Stomach (tissue), 4 donors: Measurements from ENCODE around the gene NCAM1.

Source experiments
- EP300 ChIP-seq: sonication (generic); formaldehyde crosslinking; IDR thresholded peaks from one replicate; pipeline ENCODE4 v1.6.1; 2017; ENCODE audit warnings: antibody characterized with exemption
- POLR2A ChIP-seq, 4 donors: fragments of 450-650 bp; IDR thresholded peaks; one replicate each; pipeline ENCODE4 v1.6.1; 2016; ENCODE audit warnings: antibody characterized with exemption in 4 of 4, control low read depth in 2 of 4, mild to moderate bottlenecking in 1 of 4, moderate library complexity in 1 of 4
- POLR2AphosphoS5 ChIP-seq, 3 donors: sonication (generic); formaldehyde crosslinking; IDR thresholded peaks; one replicate each; pipeline ENCODE4 v1.6.1; 2016; ENCODE audit warnings: antibody characterized with exemption in 3 of 3
- TF ChIP-seq, protein P1 (sequence below), 7 experiments: fragments of 450-650 bp in 4 of 7; fragments of 200-600 bp in 3 of 7; sonication (generic) in 3 of 7; IDR thresholded peaks; one replicate each; pipeline ENCODE4 v1.5.1; 2016 to 2019; ENCODE audit warnings: antibody characterized with exemption in 7 of 7, control low read depth in 2 of 7, mild to moderate bottlenecking in 1 of 7

DNA sequence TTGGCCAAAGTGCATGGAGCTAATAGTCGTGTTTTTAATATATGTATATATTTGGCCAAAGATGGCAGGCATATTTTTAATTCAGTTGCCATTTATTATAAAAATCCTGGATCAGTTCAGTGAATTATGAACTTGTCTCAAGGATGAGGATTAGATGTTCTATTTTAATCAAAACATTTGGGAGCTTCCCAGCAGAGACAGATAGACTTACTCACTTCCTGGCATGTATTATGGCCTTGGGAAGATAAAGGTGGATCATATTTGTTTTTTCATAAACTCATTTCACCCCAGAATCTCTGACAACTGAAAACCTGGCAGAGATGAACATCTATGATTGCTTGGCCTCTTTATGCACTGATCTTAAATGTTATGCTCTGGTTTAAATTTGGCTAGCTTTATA is 148.8 kb downstream of the NCAM1 start:
- TF ChIP-seq, protein P1, sequence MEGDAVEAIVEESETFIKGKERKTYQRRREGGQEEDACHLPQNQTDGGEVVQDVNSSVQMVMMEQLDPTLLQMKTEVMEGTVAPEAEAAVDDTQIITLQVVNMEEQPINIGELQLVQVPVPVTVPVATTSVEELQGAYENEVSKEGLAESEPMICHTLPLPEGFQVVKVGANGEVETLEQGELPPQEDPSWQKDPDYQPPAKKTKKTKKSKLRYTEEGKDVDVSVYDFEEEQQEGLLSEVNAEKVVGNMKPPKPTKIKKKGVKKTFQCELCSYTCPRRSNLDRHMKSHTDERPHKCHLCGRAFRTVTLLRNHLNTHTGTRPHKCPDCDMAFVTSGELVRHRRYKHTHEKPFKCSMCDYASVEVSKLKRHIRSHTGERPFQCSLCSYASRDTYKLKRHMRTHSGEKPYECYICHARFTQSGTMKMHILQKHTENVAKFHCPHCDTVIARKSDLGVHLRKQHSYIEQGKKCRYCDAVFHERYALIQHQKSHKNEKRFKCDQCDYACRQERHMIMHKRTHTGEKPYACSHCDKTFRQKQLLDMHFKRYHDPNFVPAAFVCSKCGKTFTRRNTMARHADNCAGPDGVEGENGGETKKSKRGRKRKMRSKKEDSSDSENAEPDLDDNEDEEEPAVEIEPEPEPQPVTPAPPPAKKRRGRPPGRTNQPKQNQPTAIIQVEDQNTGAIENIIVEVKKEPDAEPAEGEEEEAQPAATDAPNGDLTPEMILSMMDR (IDR thresholded peaks at IDR 0.05): no peak
- TF ChIP-seq POLR2A (IDR thresholded peaks at IDR 0.05) (no peak), POLR2AphosphoS5 (IDR thresholded peaks at IDR 0.05) (no peak), EP300 (no peak)
